Measurements from ENCODE around the gene LNPEP.

The LNPEP gene

DNA sequence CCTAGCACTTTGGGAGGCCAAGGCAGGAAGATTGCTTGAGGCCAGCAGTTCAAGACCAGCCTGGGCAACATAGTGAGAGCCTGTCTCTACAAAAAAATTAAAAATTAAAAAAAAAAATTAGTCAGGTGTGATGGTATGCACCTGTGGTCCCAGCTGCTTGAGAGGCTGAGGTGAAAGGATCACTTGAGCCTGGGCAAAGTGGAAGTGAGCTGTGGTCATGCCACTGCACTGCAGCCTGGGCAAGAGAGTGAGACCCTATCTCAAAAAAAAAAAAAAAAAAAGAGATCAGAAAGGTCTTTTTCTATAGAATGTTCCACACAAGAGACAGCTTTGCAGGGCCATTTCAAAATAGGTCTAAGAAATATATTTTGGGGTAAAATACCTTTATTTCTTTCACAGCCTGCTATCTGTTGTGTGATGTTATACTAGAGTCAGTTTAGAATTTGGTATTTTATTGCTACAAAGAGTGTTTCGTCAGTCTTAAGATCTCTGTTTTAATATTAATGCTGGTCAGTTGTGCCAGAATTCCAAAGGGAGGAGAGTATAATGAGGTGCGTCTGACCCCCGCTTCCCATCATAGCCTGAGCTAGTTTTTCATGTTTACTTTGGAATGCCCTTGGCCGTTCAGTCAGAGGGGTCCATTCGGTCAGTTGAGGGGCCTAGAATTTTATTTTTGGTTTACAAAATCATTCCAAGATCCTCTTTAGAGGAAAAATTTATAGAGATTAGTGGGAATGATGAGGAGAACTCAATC lies 9.4 kb downstream of the LNPEP start:
- Histone ChIP-seq H2AK5ac (ENCODE audit: low read depth, low read length) (no peak overlapping the region), H3K4me3 (ENCODE audit: low read length in 2 of 2) (no peak overlapping the region), H3K14ac (ENCODE audit: low read length) (no peak overlapping the region), H3K36me3 (replicated peaks in 1 of 2; ENCODE audit: control insufficient read depth in 2 of 2, insufficient read depth in 2 of 2, low read length in 2 of 2) (peaks cover 0 to 2% of the 10 kb centered on the region in 2 donors), H3K4ac (ENCODE audit: low read length) (no peak overlapping the region), H3K9ac (ENCODE audit: low read depth, low read length, poor library complexity) (no peak overlapping the region), H3K79me1 (ENCODE audit: low read depth, low read length) (no peaks in the 10 kb centered on the region), H2BK12ac (ENCODE audit: low read length) (no peak overlapping the region), H2BK5ac (ENCODE audit: low read length) (no peak overlapping the region), H3K23ac (ENCODE audit: low read depth, low read length, poor library complexity) (no peak overlapping the region), H3K9me3 (replicated peaks in 1 of 2; ENCODE audit: control insufficient read depth in 2 of 2, insufficient read depth in 1 of 2, low read depth in 1 of 2, low read length in 2 of 2) (peaks cover 4 to 10% of the 10 kb centered on the region in 2 donors), H3K27me3 (ENCODE audit: control insufficient read depth in 3 of 3, insufficient read depth in 3 of 3, low read depth in 1 of 3, low read length in 3 of 3) (no peaks in the 10 kb centered on the region), H3K4me1 (ENCODE audit: control insufficient read depth in 2 of 2, insufficient read depth in 1 of 2, low read depth in 1 of 2, low read length in 2 of 2) (peaks cover 0 to 1% of the 10 kb centered on the region in 2 donors), H4K91ac (ENCODE audit: low read depth, low read length, poor library complexity) (no peak overlapping the region), H2BK120ac (ENCODE audit: low read depth, low read length) (no peak overlapping the region), H2BK15ac (ENCODE audit: low read length) (no peak overlapping the region), H2AFZ (ENCODE audit: low read length) (no peak overlapping the region), H3K4me2 (ENCODE audit: insufficient read depth, low read length, poor library complexity, severe bottlenecking) (no peak overlapping the region), H3K18ac (ENCODE audit: low read length) (no peak overlapping the region), H3K27ac (replicated peaks; ENCODE audit: low read length) (no peak overlapping the region), H4K8ac (ENCODE audit: low read depth, low read length) (no peak overlapping the region)
- no CpG with 5 or more reads among the region's 5 CpGs for WGBS, 2 donors (ENCODE audit: extremely low coverage in 2 of 2, insufficient read length in 2 of 2, insufficient replicate concordance in 1 of 2)
- DNase-seq (ENCODE audit: low spot score) = no peak

DNA sequence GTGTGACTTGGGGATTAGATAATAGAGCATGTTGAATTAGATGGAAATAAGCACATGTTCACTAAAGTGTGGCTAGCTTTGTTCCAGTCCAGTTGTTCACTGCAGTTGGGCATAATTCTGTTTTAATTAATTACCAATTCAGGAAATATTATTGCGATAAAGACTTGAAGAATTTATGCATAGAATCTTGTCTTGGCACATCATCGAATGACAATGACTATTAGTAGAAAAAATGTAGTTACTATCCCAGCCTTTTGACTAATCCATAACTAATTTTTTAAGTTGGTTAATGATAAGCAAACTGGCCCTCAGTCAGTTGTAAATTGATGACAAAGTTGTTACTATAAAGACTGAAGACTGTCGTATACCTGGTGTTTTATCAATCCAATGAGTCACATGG lies 10.5 kb downstream of the LNPEP start:
- Histone ChIP-seq H2BK15ac (ENCODE audit: low read length) (no peak overlapping the region), H3K14ac (ENCODE audit: low read length) (no peak overlapping the region), H4K91ac (ENCODE audit: low read depth, low read length, poor library complexity) (no peak overlapping the region), H3K4ac (ENCODE audit: low read length) (no peak overlapping the region), H3K9ac (ENCODE audit: low read depth, low read length, poor library complexity) (no peak overlapping the region), H2AFZ (ENCODE audit: low read length) (no peak overlapping the region), H3K23ac (ENCODE audit: low read depth, low read length, poor library complexity) (no peak overlapping the region), H3K4me2 (ENCODE audit: insufficient read depth, low read length, poor library complexity, severe bottlenecking) (no peak overlapping the region), H2BK5ac (ENCODE audit: low read length) (no peak overlapping the region), H2AK5ac (ENCODE audit: low read depth, low read length) (no peak overlapping the region), H2BK12ac (ENCODE audit: low read length) (no peak overlapping the region), H3K27ac (replicated peaks; ENCODE audit: low read length) (no peak overlapping the region), H3K36me3 (replicated peaks in 1 of 2; ENCODE audit: control insufficient read depth in 2 of 2, insufficient read depth in 2 of 2, low read length in 2 of 2) (peaks cover 0 to 2% of the 10 kb centered on the region in 2 donors), H3K18ac (ENCODE audit: low read length) (no peak overlapping the region), H3K27me3 (ENCODE audit: control insufficient read depth in 3 of 3, insufficient read depth in 3 of 3, low read depth in 1 of 3, low read length in 3 of 3) (no peaks in the 10 kb centered on the region), H3K79me1 (ENCODE audit: low read depth, low read length) (no peaks in the 10 kb centered on the region), H3K4me3 (ENCODE audit: low read length in 2 of 2) (no peak overlapping the region), H4K8ac (ENCODE audit: low read depth, low read length) (no peak overlapping the region), H3K9me3 (replicated peaks in 1 of 2; ENCODE audit: control insufficient read depth in 2 of 2, insufficient read depth in 1 of 2, low read depth in 1 of 2, low read length in 2 of 2) (peaks cover 4 to 10% of the 10 kb centered on the region in 2 donors), H3K4me1 (ENCODE audit: control insufficient read depth in 2 of 2, insufficient read depth in 1 of 2, low read depth in 1 of 2, low read length in 2 of 2) (peaks cover 0 to 1% of the 10 kb centered on the region in 2 donors), H2BK120ac (ENCODE audit: low read depth, low read length) (no peak overlapping the region)
- no peak for DNase-seq (ENCODE audit: low spot score)
- WGBS, 2 donors (ENCODE audit: extremely low coverage in 2 of 2, insufficient read length in 2 of 2, insufficient replicate concordance in 1 of 2) = no CpG with 5 or more reads among the region's 3 CpGs

DNA sequence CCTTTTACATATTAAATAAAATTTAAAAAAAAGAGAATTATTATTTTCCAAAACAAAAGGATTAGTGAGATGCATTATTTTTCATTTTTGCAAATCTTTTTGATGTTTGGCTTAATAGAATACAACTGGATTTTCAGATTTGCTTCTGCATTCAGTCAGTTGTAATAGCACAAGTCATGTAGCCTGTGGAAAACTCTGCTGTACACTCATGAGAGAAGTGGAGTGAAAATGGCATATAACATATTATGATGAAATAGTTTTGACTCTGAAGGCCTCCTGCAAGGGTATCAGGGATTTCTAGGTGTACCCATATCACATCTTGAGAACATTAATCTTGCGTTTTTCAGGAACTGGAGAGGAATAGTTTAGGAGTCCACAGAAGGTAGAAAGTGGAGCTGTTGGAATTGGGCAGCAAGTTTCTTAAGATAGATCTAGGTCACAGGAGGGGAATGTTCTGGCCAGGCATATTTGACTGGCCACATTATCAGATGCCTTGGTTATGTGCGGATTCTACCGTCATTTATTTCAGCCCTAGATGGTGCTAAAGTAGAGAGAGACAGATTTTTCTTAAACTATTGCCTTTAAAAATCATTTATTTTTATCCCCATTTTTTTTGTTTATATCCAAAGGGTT lies 16.4 kb downstream of the LNPEP start:
- Histone ChIP-seq H4K91ac (ENCODE audit: low read depth, low read length, poor library complexity) (no peak overlapping the region), H2AFZ (ENCODE audit: low read length) (no peak overlapping the region), H2BK15ac (ENCODE audit: low read length) (no peak overlapping the region), H3K14ac (ENCODE audit: low read length) (no peak overlapping the region), H3K27me3 (ENCODE audit: control insufficient read depth in 3 of 3, insufficient read depth in 3 of 3, low read depth in 1 of 3, low read length in 3 of 3) (no peaks in the 10 kb centered on the region), H3K79me1 (ENCODE audit: low read depth, low read length) (no peaks in the 10 kb centered on the region), H3K4me2 (ENCODE audit: insufficient read depth, low read length, poor library complexity, severe bottlenecking) (no peak overlapping the region), H3K9me3 (replicated peaks in 1 of 2; ENCODE audit: control insufficient read depth in 2 of 2, insufficient read depth in 1 of 2, low read depth in 1 of 2, low read length in 2 of 2) (peaks cover 4 to 10% of the 10 kb centered on the region in 2 donors), H4K8ac (ENCODE audit: low read depth, low read length) (no peak overlapping the region), H3K9ac (ENCODE audit: low read depth, low read length, poor library complexity) (no peak overlapping the region), H3K36me3 (replicated peaks in 1 of 2; ENCODE audit: control insufficient read depth in 2 of 2, insufficient read depth in 2 of 2, low read length in 2 of 2) (no peaks in the 10 kb centered on the region), H3K4me1 (ENCODE audit: control insufficient read depth in 2 of 2, insufficient read depth in 1 of 2, low read depth in 1 of 2, low read length in 2 of 2) (peaks cover 2% of the 10 kb centered on the region in 2 donors), H2BK5ac (ENCODE audit: low read length) (no peak overlapping the region), H3K4me3 (ENCODE audit: low read length in 2 of 2) (no peak overlapping the region), H2BK12ac (ENCODE audit: low read length) (no peak overlapping the region), H3K18ac (ENCODE audit: low read length) (no peak overlapping the region), H3K23ac (ENCODE audit: low read depth, low read length, poor library complexity) (no peak overlapping the region), H3K4ac (ENCODE audit: low read length) (no peak overlapping the region), H2BK120ac (ENCODE audit: low read depth, low read length) (no peak overlapping the region), H2AK5ac (ENCODE audit: low read depth, low read length) (no peak overlapping the region), H3K27ac (replicated peaks; ENCODE audit: low read length) (no peak overlapping the region)
- DNase-seq (ENCODE audit: low spot score) = no peak
- WGBS, 2 donors (ENCODE audit: extremely low coverage in 2 of 2, insufficient read length in 2 of 2, insufficient replicate concordance in 1 of 2) = no CpG with 5 or more reads among the region's 3 CpGs

DNA sequence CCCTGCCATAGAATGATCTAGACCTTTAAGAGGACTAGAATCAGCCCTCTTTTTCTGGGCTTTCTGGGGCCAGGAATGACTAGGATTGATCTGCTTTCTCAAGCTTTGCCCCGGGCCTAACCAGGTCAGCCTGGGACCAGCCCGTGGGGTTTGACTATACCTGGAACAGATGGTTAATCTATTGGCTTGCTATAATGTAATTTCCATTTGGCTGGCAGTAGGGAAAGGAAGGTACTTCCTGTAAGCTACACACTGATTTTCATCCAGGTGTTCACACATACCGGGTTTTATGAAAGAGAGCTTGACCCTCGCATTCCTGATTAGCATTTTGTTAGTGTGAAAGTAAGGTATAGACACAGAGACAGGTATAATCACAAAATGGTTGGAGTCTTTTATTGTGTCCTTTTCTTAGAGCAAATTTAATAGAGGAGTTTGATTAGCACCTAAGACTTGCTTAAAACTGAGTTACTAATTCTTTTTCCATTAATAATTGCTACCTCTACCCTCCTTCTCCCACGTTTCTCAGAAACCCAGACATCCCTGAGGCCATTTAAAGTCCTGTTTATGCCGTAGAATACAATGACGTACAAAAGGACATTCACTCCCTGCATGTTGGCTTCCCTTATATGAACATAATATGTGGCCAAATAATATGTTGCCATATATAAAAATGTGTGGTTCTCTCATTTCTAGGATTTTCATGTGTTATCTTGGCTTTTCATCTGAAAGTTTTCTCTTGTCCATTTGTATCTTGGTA lies 17.3 kb downstream of the LNPEP start:
- H3K4me1 ChIP-seq (ENCODE audit: control insufficient read depth in 2 of 2, insufficient read depth in 1 of 2, low read depth in 1 of 2, low read length in 2 of 2) = peaks cover 2% of the 10 kb centered on the region in 2 donors
- peaks cover 4 to 14% of the 10 kb centered on the region in 2 donors for H3K9me3 ChIP-seq (replicated peaks in 1 of 2; ENCODE audit: control insufficient read depth in 2 of 2, insufficient read depth in 1 of 2, low read depth in 1 of 2, low read length in 2 of 2)
- H2BK5ac ChIP-seq (ENCODE audit: low read length) = no peak overlapping the region
- no peak overlapping the region for H3K14ac ChIP-seq (ENCODE audit: low read length)
- H2AK5ac ChIP-seq (ENCODE audit: low read depth, low read length) = no peak overlapping the region
- WGBS, 2 donors (ENCODE audit: extremely low coverage in 2 of 2, insufficient read length in 2 of 2, insufficient replicate concordance in 1 of 2) = no CpG with 5 or more reads among the region's 7 CpGs
- no peaks in the 10 kb centered on the region for H3K79me1 ChIP-seq (ENCODE audit: low read depth, low read length)
- no peak overlapping the region for H3K4ac ChIP-seq (ENCODE audit: low read length)
- H4K8ac ChIP-seq (ENCODE audit: low read depth, low read length) = no peak overlapping the region
- no peak overlapping the region for H2AFZ ChIP-seq (ENCODE audit: low read length)
- no peak overlapping the region for H3K4me2 ChIP-seq (ENCODE audit: insufficient read depth, low read length, poor library complexity, severe bottlenecking)
- H3K27me3 ChIP-seq (ENCODE audit: control insufficient read depth in 3 of 3, insufficient read depth in 3 of 3, low read depth in 1 of 3, low read length in 3 of 3) = no peaks in the 10 kb centered on the region
- H4K91ac ChIP-seq (ENCODE audit: low read depth, low read length, poor library complexity) = no peak overlapping the region
- no peak overlapping the region for H3K9ac ChIP-seq (ENCODE audit: low read depth, low read length, poor library complexity)
- H3K36me3 ChIP-seq (replicated peaks in 1 of 2; ENCODE audit: control insufficient read depth in 2 of 2, insufficient read depth in 2 of 2, low read length in 2 of 2) = no peaks in the 10 kb centered on the region
- DNase-seq (ENCODE audit: low spot score) = no peak
- no peak overlapping the region for H3K23ac ChIP-seq (ENCODE audit: low read depth, low read length, poor library complexity)
- H2BK12ac ChIP-seq (ENCODE audit: low read length) = no peak overlapping the region
- H2BK15ac ChIP-seq (ENCODE audit: low read length) = no peak overlapping the region
- no peak overlapping the region for H3K18ac ChIP-seq (ENCODE audit: low read length)
- no peak overlapping the region for H3K27ac ChIP-seq (replicated peaks; ENCODE audit: low read length)
- H2BK120ac ChIP-seq (ENCODE audit: low read depth, low read length) = no peak overlapping the region
- no peak overlapping the region for H3K4me3 ChIP-seq (ENCODE audit: low read length in 2 of 2)

Data from neuronal stem cell (in vitro differentiated cells).